ENCODE data around the gene IQSEC1. TPM values are rescaled to one million over a fixed set of nuclear protein-coding genes. Genes with fewer than 3 reads are reported as not detected.
"Not testable (repeated sequence)": the region's sequence is repeated elsewhere in the genome, so short reads cannot be mapped to it uniquely, and the experiment has no call there.

Gene IQSEC1
- total RNA-seq, 2 donors from 2014 or later = 57.5 to 63.9 TPM

DNA sequence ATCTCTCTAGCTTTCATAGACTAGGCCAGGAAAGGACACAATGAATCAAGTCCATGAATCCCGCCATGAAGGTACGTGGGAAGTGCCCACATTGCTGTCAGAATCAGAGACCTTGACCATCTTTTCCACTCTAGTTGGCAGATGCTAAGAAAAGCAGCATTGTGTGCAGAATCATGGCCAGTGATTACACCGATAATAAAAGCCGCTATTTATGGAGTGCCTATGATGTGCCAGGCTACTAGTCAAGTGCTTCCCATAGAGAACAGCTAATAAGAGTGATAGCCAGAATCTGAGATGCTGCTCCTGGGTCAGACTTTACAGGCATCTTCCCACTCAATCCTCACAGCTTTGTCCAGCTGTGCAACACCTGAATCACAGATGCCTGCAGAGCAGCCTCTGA, 218.7 kb downstream of the IQSEC1 start:
- H3K36me3 ChIP-seq = no peaks in the 10 kb centered on the region
- H3K27me3 ChIP-seq = no peaks in the 10 kb centered on the region
- no peak overlapping the region for H3K27ac ChIP-seq
- H3K9me3 ChIP-seq = no peaks in the 10 kb centered on the region
- TF ChIP-seq, protein P1, sequence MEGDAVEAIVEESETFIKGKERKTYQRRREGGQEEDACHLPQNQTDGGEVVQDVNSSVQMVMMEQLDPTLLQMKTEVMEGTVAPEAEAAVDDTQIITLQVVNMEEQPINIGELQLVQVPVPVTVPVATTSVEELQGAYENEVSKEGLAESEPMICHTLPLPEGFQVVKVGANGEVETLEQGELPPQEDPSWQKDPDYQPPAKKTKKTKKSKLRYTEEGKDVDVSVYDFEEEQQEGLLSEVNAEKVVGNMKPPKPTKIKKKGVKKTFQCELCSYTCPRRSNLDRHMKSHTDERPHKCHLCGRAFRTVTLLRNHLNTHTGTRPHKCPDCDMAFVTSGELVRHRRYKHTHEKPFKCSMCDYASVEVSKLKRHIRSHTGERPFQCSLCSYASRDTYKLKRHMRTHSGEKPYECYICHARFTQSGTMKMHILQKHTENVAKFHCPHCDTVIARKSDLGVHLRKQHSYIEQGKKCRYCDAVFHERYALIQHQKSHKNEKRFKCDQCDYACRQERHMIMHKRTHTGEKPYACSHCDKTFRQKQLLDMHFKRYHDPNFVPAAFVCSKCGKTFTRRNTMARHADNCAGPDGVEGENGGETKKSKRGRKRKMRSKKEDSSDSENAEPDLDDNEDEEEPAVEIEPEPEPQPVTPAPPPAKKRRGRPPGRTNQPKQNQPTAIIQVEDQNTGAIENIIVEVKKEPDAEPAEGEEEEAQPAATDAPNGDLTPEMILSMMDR (IDR thresholded peaks at IDR 0.05) = no peak
- DNase-seq (ENCODE audit: low spot score) = no peak
- H3K4me1 ChIP-seq = peaks cover 0 to 7% of the 10 kb centered on the region in 2 donors
- no peak overlapping the region for H3K4me3 ChIP-seq

DNA sequence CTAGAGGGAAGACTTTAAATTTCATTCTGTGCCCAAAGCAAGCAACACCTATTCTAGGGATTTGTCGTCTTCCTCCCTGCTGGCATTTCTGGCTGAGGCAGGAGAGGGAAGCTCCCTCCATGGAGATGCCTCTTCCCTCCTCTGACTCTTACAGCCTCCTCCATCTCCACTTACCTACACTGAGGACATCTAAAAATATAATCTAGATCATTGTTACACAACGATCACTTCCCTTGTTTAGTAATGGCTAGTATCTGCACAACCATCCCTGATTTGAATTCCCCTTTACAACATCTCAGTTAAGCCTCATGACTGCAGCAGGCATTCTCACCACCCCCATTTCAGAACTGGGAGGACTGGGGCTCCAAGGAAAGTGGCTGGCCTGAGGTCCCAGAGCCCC, 219.4 kb downstream of the IQSEC1 start:
- H3K36me3 ChIP-seq; H3K27me3 ChIP-seq; H3K27ac ChIP-seq; DNase-seq (ENCODE audit: low spot score); H3K4me1 ChIP-seq; H3K9me3 ChIP-seq; H3K4me3 ChIP-seq: not testable (repeated sequence)

DNA sequence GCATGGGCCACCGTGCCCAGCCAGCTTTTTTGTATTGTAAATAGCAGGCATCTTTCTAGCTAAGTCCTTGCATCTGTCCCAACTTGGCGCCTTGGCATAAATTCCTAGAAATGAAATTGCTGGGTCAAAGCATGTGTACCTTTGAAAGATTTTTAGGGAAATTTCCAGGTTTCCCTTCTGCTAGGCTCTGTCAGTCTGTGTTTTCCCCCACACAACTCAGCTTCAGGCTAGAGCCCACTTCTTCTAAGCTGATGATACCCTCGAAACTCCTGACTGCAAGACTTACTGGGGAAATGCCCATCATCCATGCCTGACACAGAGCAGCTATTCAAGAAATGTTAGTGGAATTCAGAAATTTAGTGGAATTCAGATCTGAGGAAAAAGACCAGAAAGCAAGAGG, 221.0 kb downstream of the IQSEC1 start:
- DNase-seq (ENCODE audit: low spot score) = no peak
- no peaks in the 10 kb centered on the region for H3K9me3 ChIP-seq
- H3K4me1 ChIP-seq = peaks cover 0 to 7% of the 10 kb centered on the region in 2 donors
- no peaks in the 10 kb centered on the region for H3K36me3 ChIP-seq
- no peaks in the 10 kb centered on the region for H3K27me3 ChIP-seq
- no peak overlapping the region for H3K4me3 ChIP-seq
- TF ChIP-seq, protein P1 (IDR thresholded peaks at IDR 0.05) = no peak
- no peak overlapping the region for H3K27ac ChIP-seq

Other genes starting within 250 kb of the IQSEC1 start
- 100 to 1,000 TPM; 626 to 829 TPM for gene RPL32, start 231.9 kb downstream of the IQSEC1 start, total RNA-seq